ENCODE results near the gene EPS8.

The EPS8 gene

GRCh38 chr12:15636060-15636890 is 152.9 kb downstream of the EPS8 start:
- TF ChIP-seq REST (IDR thresholded peaks at IDR 0.05; ENCODE audit: insufficient read depth in 1 of 2, low read depth in 2 of 2, low read length in 2 of 2), result no peak
- no peak for TF ChIP-seq TAF1 (IDR thresholded peaks at IDR 0.05; ENCODE audit: borderline replicate concordance, insufficient read depth, low read length)
- TF ChIP-seq SIN3A (IDR thresholded peaks at IDR 0.05; ENCODE audit: borderline replicate concordance, insufficient read depth, low read length), result no peak
- no peak for TF ChIP-seq POLR2AphosphoS5 (IDR thresholded peaks at IDR 0.05; ENCODE audit: low read depth, low read length)
- no peak for TF ChIP-seq FOXP2 (optimal IDR thresholded peaks at IDR 0.05; ENCODE audit: borderline replicate concordance, extremely low read depth, extremely low read length, insufficient read depth)

GRCh38 chr12:15634010-15634683 is 155.0 kb downstream of the EPS8 start:
- TF ChIP-seq REST (IDR thresholded peaks at IDR 0.05; ENCODE audit: insufficient read depth in 1 of 2, low read depth in 2 of 2, low read length in 2 of 2) (no peak), POLR2AphosphoS5 (IDR thresholded peaks at IDR 0.05; ENCODE audit: low read depth, low read length) (no peak), TAF1 (IDR thresholded peaks at IDR 0.05; ENCODE audit: borderline replicate concordance, insufficient read depth, low read length) (no peak), SIN3A (IDR thresholded peaks at IDR 0.05; ENCODE audit: borderline replicate concordance, insufficient read depth, low read length) (no peak), FOXP2 (optimal IDR thresholded peaks at IDR 0.05; ENCODE audit: borderline replicate concordance, extremely low read depth, extremely low read length, insufficient read depth) (no peak)

GRCh38 chr12:15633201-15633600 is 156.0 kb downstream of the EPS8 start:
- TF ChIP-seq FOXP2 (optimal IDR thresholded peaks at IDR 0.05; ENCODE audit: borderline replicate concordance, extremely low read depth, extremely low read length, insufficient read depth) (no peak), REST (IDR thresholded peaks at IDR 0.05; ENCODE audit: insufficient read depth in 1 of 2, low read depth in 2 of 2, low read length in 2 of 2) (no peak), TAF1 (IDR thresholded peaks at IDR 0.05; ENCODE audit: borderline replicate concordance, insufficient read depth, low read length) (no peak), POLR2AphosphoS5 (IDR thresholded peaks at IDR 0.05; ENCODE audit: low read depth, low read length) (no peak), SIN3A (IDR thresholded peaks at IDR 0.05; ENCODE audit: borderline replicate concordance, insufficient read depth, low read length) (no peak)

- TF ChIP-seq SIN3A (IDR thresholded peaks at IDR 0.05; ENCODE audit: borderline replicate concordance, insufficient read depth, low read length), result no peak
- TF ChIP-seq REST (IDR thresholded peaks at IDR 0.05; ENCODE audit: insufficient read depth in 1 of 2, low read depth in 2 of 2, low read length in 2 of 2), result no peak
- TF ChIP-seq TAF1 (IDR thresholded peaks at IDR 0.05; ENCODE audit: borderline replicate concordance, insufficient read depth, low read length), result no peak
- no peak for TF ChIP-seq POLR2AphosphoS5 (IDR thresholded peaks at IDR 0.05; ENCODE audit: low read depth, low read length)
- no peak for TF ChIP-seq FOXP2 (optimal IDR thresholded peaks at IDR 0.05; ENCODE audit: borderline replicate concordance, extremely low read depth, extremely low read length, insufficient read depth)
Measured at GRCh38 chr12:15632708-15633107, 156.5 kb downstream of the EPS8 start.

All from PFSK-1 (cell line).